ENCODE results near the gene KSR1. TPM values are rescaled to one million over a fixed set of nuclear protein-coding genes. Genes with fewer than 3 reads are reported as not detected.

The KSR1 gene
- total and polyA plus RNA-seq, 2 of the 4 experiments (the other 2 are of a cell fraction), result 12.5 to 21.9 TPM

DNA sequence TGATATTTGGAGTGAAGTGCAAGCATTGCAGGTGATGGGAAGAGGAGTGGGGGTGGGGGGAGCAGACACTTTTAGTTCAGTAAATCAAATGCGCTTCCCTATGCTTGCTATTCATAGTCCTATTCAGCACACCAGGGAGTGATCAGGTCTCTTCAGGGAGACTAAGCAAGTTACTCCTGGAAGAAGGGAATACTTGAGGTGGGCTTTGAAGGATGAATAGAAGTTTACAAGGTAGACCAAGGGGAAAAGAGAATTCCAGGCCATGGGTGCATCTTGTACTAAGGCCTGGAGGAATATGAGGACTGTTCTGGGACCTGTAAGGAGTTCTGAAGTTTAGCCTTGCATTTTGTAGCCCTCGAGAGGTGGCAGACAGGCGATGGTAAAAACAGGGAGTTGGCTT lies 134.6 kb downstream of the KSR1 start:
- Histone ChIP-seq H4K91ac (ENCODE audit: insufficient read depth, low read depth, low read length) (no peak overlapping the region), H4K5ac (ENCODE audit: low read depth, low read length) (no peak overlapping the region), H3K56ac (ENCODE audit: extremely low read depth, insufficient read depth, low read length) (no peak overlapping the region), H2BK20ac (ENCODE audit: low read depth, low read length) (no peak overlapping the region), H4K20me1 (ENCODE audit: insufficient read depth, low read length) (no peaks in the 10 kb centered on the region), H3K9me1 (ENCODE audit: insufficient read depth, low read length) (peaks cover 17% of the 10 kb centered on the region), H3K18ac (ENCODE audit: low read depth, low read length) (no peak overlapping the region), H3K14ac (replicated peaks; ENCODE audit: low read depth, low read length) (no peak overlapping the region), H3K27me3 (ENCODE audit: control insufficient read depth, insufficient read depth, low read length) (no peaks in the 10 kb centered on the region), H3K9me3 (ENCODE audit: control insufficient read depth, insufficient read depth, low read length) (no peaks in the 10 kb centered on the region), H3K23ac (ENCODE audit: low read depth, low read length) (no peak overlapping the region), H4K8ac (ENCODE audit: low read depth in 2 of 2, low read length in 2 of 2) (no peak overlapping the region), H2BK5ac (ENCODE audit: low read depth, low read length, poor library complexity, severe bottlenecking) (no peak overlapping the region), H3K4me3 (ENCODE audit: insufficient read depth, low read depth, low read length) (no peak overlapping the region), H2AK9ac (replicated peaks; ENCODE audit: low read depth, low read length, poor library complexity) (no peak overlapping the region), H3K4me2 (ENCODE audit: low read depth, low read length) (no peak overlapping the region), H2AFZ (replicated peaks; ENCODE audit: low read length, poor library complexity) (no peak overlapping the region), H3K27ac (ENCODE audit: insufficient read depth, low read length) (no peak overlapping the region), H2AK5ac (ENCODE audit: low read depth, low read length) (no peak overlapping the region), H2BK15ac (ENCODE audit: low read depth, low read length) (no peak overlapping the region), H3K36me3 (ENCODE audit: control insufficient read depth, insufficient read depth, low read length) (peaks cover 88% of the 10 kb centered on the region), H3K4me1 (ENCODE audit: control insufficient read depth, insufficient read depth, low read length) (peaks cover 10% of the 10 kb centered on the region), H3K79me1 (ENCODE audit: low read depth in 1 of 2, low read length in 2 of 2) (peaks cover 17 to 37% of the 10 kb centered on the region in 2 experiments; a peak in 3 of 4 replicates), H3K9ac (ENCODE audit: low read depth, low read length) (no peak overlapping the region), H3K4ac (ENCODE audit: low read depth, low read length) (no peak overlapping the region; the same call in 1 of the 2 replicates), H2BK120ac (ENCODE audit: low read depth, low read length) (no peak overlapping the region)
- TF ChIP-seq RCOR1 (IDR thresholded peaks at IDR 0.05; ENCODE audit: insufficient replicate concordance, low read length) (no peak), CHD1 (IDR thresholded peaks at IDR 0.05; ENCODE audit: low read depth, low read length) (no peak), BHLHE40 (IDR thresholded peaks at IDR 0.05; ENCODE audit: low read depth, low read length) (no peak), SMC3 (IDR thresholded peaks at IDR 0.05; ENCODE audit: low read depth, low read length) (no peak), CEBPB (IDR thresholded peaks at IDR 0.05; ENCODE audit: low read depth, low read length) (no peak), FOS (IDR thresholded peaks at IDR 0.05; ENCODE audit: low read depth, low read length) (no peak), MAFK (IDR thresholded peaks at IDR 0.05; ENCODE audit: low read depth, low read length) (no peak), MAZ (IDR thresholded peaks at IDR 0.05; ENCODE audit: borderline replicate concordance, low read depth, low read length) (no peak), MXI1 (IDR thresholded peaks at IDR 0.05; ENCODE audit: borderline replicate concordance, low read depth, low read length) (no peak), RFX5 (IDR thresholded peaks at IDR 0.05; ENCODE audit: low read depth, low read length) (no peak), NFE2L2 (IDR thresholded peaks at IDR 0.05; ENCODE audit: low read depth, low read length) (no peak), POLR2A (IDR thresholded peaks at IDR 0.05; ENCODE audit: low read depth, low read length) (no peak), RAD21 (IDR thresholded peaks at IDR 0.05; ENCODE audit: low read length) (no peak)
- TF ChIP-seq, protein P1, sequence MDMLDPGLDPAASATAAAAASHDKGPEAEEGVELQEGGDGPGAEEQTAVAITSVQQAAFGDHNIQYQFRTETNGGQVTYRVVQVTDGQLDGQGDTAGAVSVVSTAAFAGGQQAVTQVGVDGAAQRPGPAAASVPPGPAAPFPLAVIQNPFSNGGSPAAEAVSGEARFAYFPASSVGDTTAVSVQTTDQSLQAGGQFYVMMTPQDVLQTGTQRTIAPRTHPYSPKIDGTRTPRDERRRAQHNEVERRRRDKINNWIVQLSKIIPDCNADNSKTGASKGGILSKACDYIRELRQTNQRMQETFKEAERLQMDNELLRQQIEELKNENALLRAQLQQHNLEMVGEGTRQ (IDR thresholded peaks at IDR 0.05; ENCODE audit: low read depth, low read length), result no peak
- TF ChIP-seq, protein P2, sequence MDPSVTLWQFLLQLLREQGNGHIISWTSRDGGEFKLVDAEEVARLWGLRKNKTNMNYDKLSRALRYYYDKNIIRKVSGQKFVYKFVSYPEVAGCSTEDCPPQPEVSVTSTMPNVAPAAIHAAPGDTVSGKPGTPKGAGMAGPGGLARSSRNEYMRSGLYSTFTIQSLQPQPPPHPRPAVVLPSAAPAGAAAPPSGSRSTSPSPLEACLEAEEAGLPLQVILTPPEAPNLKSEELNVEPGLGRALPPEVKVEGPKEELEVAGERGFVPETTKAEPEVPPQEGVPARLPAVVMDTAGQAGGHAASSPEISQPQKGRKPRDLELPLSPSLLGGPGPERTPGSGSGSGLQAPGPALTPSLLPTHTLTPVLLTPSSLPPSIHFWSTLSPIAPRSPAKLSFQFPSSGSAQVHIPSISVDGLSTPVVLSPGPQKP (IDR thresholded peaks at IDR 0.05; ENCODE audit: borderline replicate concordance, low read depth, low read length), result no peak
- TF ChIP-seq, protein P3, sequence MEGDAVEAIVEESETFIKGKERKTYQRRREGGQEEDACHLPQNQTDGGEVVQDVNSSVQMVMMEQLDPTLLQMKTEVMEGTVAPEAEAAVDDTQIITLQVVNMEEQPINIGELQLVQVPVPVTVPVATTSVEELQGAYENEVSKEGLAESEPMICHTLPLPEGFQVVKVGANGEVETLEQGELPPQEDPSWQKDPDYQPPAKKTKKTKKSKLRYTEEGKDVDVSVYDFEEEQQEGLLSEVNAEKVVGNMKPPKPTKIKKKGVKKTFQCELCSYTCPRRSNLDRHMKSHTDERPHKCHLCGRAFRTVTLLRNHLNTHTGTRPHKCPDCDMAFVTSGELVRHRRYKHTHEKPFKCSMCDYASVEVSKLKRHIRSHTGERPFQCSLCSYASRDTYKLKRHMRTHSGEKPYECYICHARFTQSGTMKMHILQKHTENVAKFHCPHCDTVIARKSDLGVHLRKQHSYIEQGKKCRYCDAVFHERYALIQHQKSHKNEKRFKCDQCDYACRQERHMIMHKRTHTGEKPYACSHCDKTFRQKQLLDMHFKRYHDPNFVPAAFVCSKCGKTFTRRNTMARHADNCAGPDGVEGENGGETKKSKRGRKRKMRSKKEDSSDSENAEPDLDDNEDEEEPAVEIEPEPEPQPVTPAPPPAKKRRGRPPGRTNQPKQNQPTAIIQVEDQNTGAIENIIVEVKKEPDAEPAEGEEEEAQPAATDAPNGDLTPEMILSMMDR (conservative IDR thresholded peaks at IDR 0.05; ENCODE audit: low read depth, low read length), result no peak
- ATAC-seq (ENCODE audit: low read depth) (no peak), DNase-seq (no peak)
- BruUV-seq (replicated peaks), result no TSS peak
- in situ Hi-C loops (cut with MboI; ENCODE audit: low sequenced_read_pairs) (loop anchor here (10.0 kb wide), 1 partner anchor 346 kb away; no protein-coding TSS in a partner anchor), intact Hi-C loops (cut with micrococcal nuclease) (no loop called here), dilution Hi-C loops (cut with HindIII; ENCODE audit: low sequenced_read_pairs, unreplicated experiment) (no loop called here)
- CTCF ChIA-PET, result interaction anchor here (1.1 kb wide), 1 partner anchor 237 kb away, joined by 3 read pairs; no protein-coding TSS in a partner anchor
- POLR2A ChIA-PET (ENCODE audit: unreplicated experiment), result no interaction called here
- no CpG with 5 or more reads among the region's 3 CpGs for WGBS, 2 experiments (ENCODE audit: extremely low coverage in 2 of 2, insufficient read length in 1 of 2)
